ENCODE data around the gene MYL10.

The MYL10 gene

GRCh38 chr7:101595246-101595645 lies 33.9 kb downstream of the MYL10 start:
- no peak for DNase-seq

- DNase-seq: no peak
Observed at GRCh38 chr7:101594790-101595189, 34.3 kb downstream of the MYL10 start.

GRCh38 chr7:101593556-101593955 lies 35.5 kb downstream of the MYL10 start:
- no peak for DNase-seq

GRCh38 chr7:101591504-101591903 lies 37.6 kb downstream of the MYL10 start:
- no peak for DNase-seq

GRCh38 chr7:101590663-101591435 lies 38.2 kb downstream of the MYL10 start:
- no peak for DNase-seq

GRCh38 chr7:101589976-101590662 lies 39.0 kb downstream of the MYL10 start:
- DNase-seq: no peak

- DNase-seq: no peak
Observed at GRCh38 chr7:101589052-101589451, 40.0 kb downstream of the MYL10 start.

- no peak for DNase-seq
Observed at GRCh38 chr7:101588131-101588935, 40.8 kb downstream of the MYL10 start.

- DNase-seq: no peak
Observed at GRCh38 chr7:101586906-101587677, 42.0 kb downstream of the MYL10 start.

GRCh38 chr7:101586078-101586905 lies 42.8 kb downstream of the MYL10 start:
- DNase-seq: no peak

- DNase-seq: no peak
Observed at GRCh38 chr7:101582971-101583370, 46.1 kb downstream of the MYL10 start.

- no peak for DNase-seq
Observed at GRCh38 chr7:101581891-101582290, 47.2 kb downstream of the MYL10 start.

GRCh38 chr7:101580596-101580995 lies 48.5 kb downstream of the MYL10 start:
- DNase-seq: no peak

GRCh38 chr7:101578552-101578951 lies 50.5 kb downstream of the MYL10 start:
- no peak for DNase-seq

GRCh38 chr7:101576998-101577397 lies 52.1 kb downstream of the MYL10 start:
- DNase-seq: no peak

GRCh38 chr7:101575721-101576120 lies 53.4 kb downstream of the MYL10 start:
- no peak for DNase-seq

GRCh38 chr7:101575168-101575567 lies 53.9 kb downstream of the MYL10 start:
- no peak for DNase-seq

GRCh38 chr7:101572156-101572555 lies 56.9 kb downstream of the MYL10 start:
- DNase-seq: no peak

- peak; percentile 91 for DNase-seq
Observed at GRCh38 chr7:101567230-101567629, 61.9 kb downstream of the MYL10 start.

- no peak for DNase-seq
Observed at GRCh38 chr7:101565601-101566209, 63.4 kb downstream of the MYL10 start.

GRCh38 chr7:101564778-101565211 lies 64.3 kb downstream of the MYL10 start:
- DNase-seq: no peak
